ENCODE measurements around the gene DCLK1.

- no peak for TF ChIP-seq BHLHE40 (IDR thresholded peaks at IDR 0.05; ENCODE audit: borderline replicate concordance)
- no peak for TF ChIP-seq NFRKB (IDR thresholded peaks at IDR 0.05)
- no peak for TF ChIP-seq SP1 (IDR thresholded peaks at IDR 0.05)
- TF ChIP-seq SUZ12 (IDR thresholded peaks at IDR 0.05), result no peak
- no peak for TF ChIP-seq ZNF384 (IDR thresholded peaks at IDR 0.05)
- TF ChIP-seq ELF4 (IDR thresholded peaks at IDR 0.05), result no peak
- no peak for TF ChIP-seq TARDBP (IDR thresholded peaks at IDR 0.05)
- no peak for TF ChIP-seq FOXA1 (IDR thresholded peaks at IDR 0.05)
- TF ChIP-seq LEF1 (IDR thresholded peaks at IDR 0.05; ENCODE audit: borderline replicate concordance), result no peak
- TF ChIP-seq FOXM1 (IDR thresholded peaks at IDR 0.05; ENCODE audit: borderline replicate concordance), result no peak
Measured at GRCh38 chr13:35983206-35983605, 148.0 kb downstream of the DCLK1 start.

All from HEK293T (cell line).